ENCODE measurements around the gene RAET1E.
"Not testable (repeated sequence)": the region's sequence is repeated elsewhere in the genome, so short reads cannot be mapped to it uniquely, and the experiment has no call there.

Gene RAET1E

GRCh38 chr6:149895048-149895590 is 2.8 kb downstream of the RAET1E start:
- Histone ChIP-seq H3K9ac (ENCODE audit: low read length in 5 of 5) (peak overlapping the region in 3 of 5 donors; percentile 4 to 47 (median 5)), H3K9me3 (ENCODE audit: control insufficient read depth in 5 of 5, low read length in 5 of 5) (no peaks in the 10 kb centered on the region), H3K27me3 (ENCODE audit: control insufficient read depth in 5 of 5, insufficient read depth in 4 of 5, low read length in 5 of 5) (no peaks in the 10 kb centered on the region), H3K36me3 (ENCODE audit: control insufficient read depth in 5 of 5, insufficient read depth in 5 of 5, low read length in 5 of 5) (no peaks in the 10 kb centered on the region), H3K27ac (ENCODE audit: low read depth, low read length) (peak overlapping the region; percentile 92), H3K4me3 (ENCODE audit: low read depth in 1 of 5, low read length in 5 of 5) (peak overlapping the region in 2 of 5 donors; percentile 37 to 42), H3K4me1 (ENCODE audit: control insufficient read depth in 5 of 5, insufficient read depth in 5 of 5, low read length in 5 of 5) (peaks cover 14 to 47% (median 38%) of the 10 kb centered on the region in 5 donors)

DNA sequence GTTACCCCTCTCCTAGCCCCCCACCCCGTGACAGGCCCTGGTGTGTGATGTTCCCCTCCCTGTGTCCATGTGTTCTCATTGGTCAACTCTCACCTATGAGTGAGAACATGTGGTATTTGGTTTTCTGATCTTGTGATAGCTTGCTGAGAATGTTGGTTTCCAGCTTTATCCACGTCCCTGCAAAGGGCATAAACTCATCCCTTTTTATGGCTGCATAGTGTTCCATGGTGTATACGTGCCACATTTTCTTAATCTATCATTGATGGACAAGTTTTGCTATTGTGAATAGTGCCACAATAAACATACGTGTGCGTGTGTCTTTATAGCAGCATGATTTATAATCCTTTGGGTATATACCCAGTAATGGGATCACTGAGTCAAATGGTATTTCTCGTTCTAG is 6.0 kb downstream of the RAET1E start:
- H3K4me3 ChIP-seq (ENCODE audit: low read depth in 1 of 5, low read length in 5 of 5); H3K27ac ChIP-seq (ENCODE audit: low read depth, low read length); H3K9ac ChIP-seq (ENCODE audit: low read length in 5 of 5); H3K36me3 ChIP-seq (ENCODE audit: control insufficient read depth in 5 of 5, insufficient read depth in 5 of 5, low read length in 5 of 5); H3K9me3 ChIP-seq (ENCODE audit: control insufficient read depth in 5 of 5, low read length in 5 of 5); H3K27me3 ChIP-seq (ENCODE audit: control insufficient read depth in 5 of 5, insufficient read depth in 4 of 5, low read length in 5 of 5): not testable (repeated sequence)
- peaks cover 12 to 36% (median 27%) of the 10 kb centered on the region in 5 donors for H3K4me1 ChIP-seq (ENCODE audit: control insufficient read depth in 5 of 5, insufficient read depth in 5 of 5, low read length in 5 of 5)

DNA sequence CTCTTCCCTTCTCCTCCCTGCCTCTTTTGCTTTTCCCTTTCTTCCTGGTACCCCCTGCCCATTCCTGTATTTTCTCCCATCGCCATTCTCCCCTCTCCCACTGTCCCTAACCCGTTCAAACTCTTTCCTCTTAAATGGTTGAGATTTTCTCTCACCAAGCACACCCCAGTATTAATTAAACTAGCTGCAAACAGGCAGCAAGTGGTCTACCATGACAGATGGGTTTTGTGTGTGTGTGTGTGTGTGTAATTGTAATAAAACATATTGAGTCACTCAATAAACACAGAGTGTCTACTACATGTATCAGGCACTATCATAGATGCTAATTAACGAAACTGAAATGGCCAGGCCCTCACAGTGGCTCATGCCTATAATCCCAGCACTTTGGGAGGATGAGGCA is 6.7 kb downstream of the RAET1E start:
- Histone ChIP-seq H3K4me1 (ENCODE audit: control insufficient read depth in 5 of 5, insufficient read depth in 5 of 5, low read length in 5 of 5) (peaks cover 10 to 30% (median 21%) of the 10 kb centered on the region in 5 donors), H3K9ac (ENCODE audit: low read length in 5 of 5) (no peak overlapping the region), H3K9me3 (ENCODE audit: control insufficient read depth in 5 of 5, low read length in 5 of 5) (no peaks in the 10 kb centered on the region), H3K4me3 (ENCODE audit: low read depth in 1 of 5, low read length in 5 of 5) (no peak overlapping the region), H3K36me3 (ENCODE audit: control insufficient read depth in 5 of 5, insufficient read depth in 5 of 5, low read length in 5 of 5) (no peaks in the 10 kb centered on the region), H3K27ac (ENCODE audit: low read depth, low read length) (no peak overlapping the region), H3K27me3 (ENCODE audit: control insufficient read depth in 5 of 5, insufficient read depth in 4 of 5, low read length in 5 of 5) (no peaks in the 10 kb centered on the region)

GRCh38 chr6:149890629-149891045 is 7.3 kb downstream of the RAET1E start:
- H3K9me3 ChIP-seq (ENCODE audit: control insufficient read depth in 5 of 5, low read length in 5 of 5), result no peaks in the 10 kb centered on the region
- no peak overlapping the region for H3K9ac ChIP-seq (ENCODE audit: low read length in 5 of 5)
- no peak overlapping the region for H3K27ac ChIP-seq (ENCODE audit: low read depth, low read length)
- no peak overlapping the region for H3K4me3 ChIP-seq (ENCODE audit: low read depth in 1 of 5, low read length in 5 of 5)
- no peaks in the 10 kb centered on the region for H3K36me3 ChIP-seq (ENCODE audit: control insufficient read depth in 5 of 5, insufficient read depth in 5 of 5, low read length in 5 of 5)
- no peaks in the 10 kb centered on the region for H3K27me3 ChIP-seq (ENCODE audit: control insufficient read depth in 5 of 5, insufficient read depth in 4 of 5, low read length in 5 of 5)
- peaks cover 4 to 24% (median 15%) of the 10 kb centered on the region in 5 donors for H3K4me1 ChIP-seq (ENCODE audit: control insufficient read depth in 5 of 5, insufficient read depth in 5 of 5, low read length in 5 of 5)

- H3K27me3 ChIP-seq (ENCODE audit: control insufficient read depth in 5 of 5, insufficient read depth in 4 of 5, low read length in 5 of 5), result no peaks in the 10 kb centered on the region
- H3K27ac ChIP-seq (ENCODE audit: low read depth, low read length), result no peak overlapping the region
- no peak overlapping the region for H3K9ac ChIP-seq (ENCODE audit: low read length in 5 of 5)
- no peaks in the 10 kb centered on the region for H3K9me3 ChIP-seq (ENCODE audit: control insufficient read depth in 5 of 5, low read length in 5 of 5)
- H3K4me3 ChIP-seq (ENCODE audit: low read depth in 1 of 5, low read length in 5 of 5), result no peak overlapping the region
- H3K36me3 ChIP-seq (ENCODE audit: control insufficient read depth in 5 of 5, insufficient read depth in 5 of 5, low read length in 5 of 5), result no peaks in the 10 kb centered on the region
- H3K4me1 ChIP-seq (ENCODE audit: control insufficient read depth in 5 of 5, insufficient read depth in 5 of 5, low read length in 5 of 5), result peaks cover 0 to 15% (median 5%) of the 10 kb centered on the region in 5 donors
Observed at GRCh38 chr6:149889326-149889725, 8.6 kb downstream of the RAET1E start.

DNA sequence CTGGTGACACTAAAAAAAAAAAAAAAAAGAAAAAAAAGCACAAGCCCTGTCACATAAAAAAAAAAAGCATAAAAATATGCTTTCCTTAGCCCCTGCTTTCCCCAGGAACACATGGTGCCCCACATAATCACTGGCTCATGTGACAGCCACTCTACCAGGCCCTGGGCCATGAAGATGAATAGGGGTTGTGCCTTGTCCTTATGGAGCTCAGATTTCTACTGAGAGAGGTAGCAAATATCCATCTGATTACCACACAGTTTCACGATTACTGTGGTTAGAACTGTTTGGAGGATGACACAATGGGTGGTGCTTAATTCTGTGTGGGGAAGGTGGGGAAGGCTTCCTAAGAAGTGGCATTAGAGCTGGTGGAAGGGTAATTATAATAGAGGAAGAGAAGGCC is 9.3 kb downstream of the RAET1E start:
- H3K4me1 ChIP-seq (ENCODE audit: control insufficient read depth in 5 of 5, insufficient read depth in 5 of 5, low read length in 5 of 5), result peaks cover 0 to 22% (median 9%) of the 10 kb centered on the region in 5 donors
- no peaks in the 10 kb centered on the region for H3K9me3 ChIP-seq (ENCODE audit: control insufficient read depth in 5 of 5, low read length in 5 of 5)
- no peak overlapping the region for H3K9ac ChIP-seq (ENCODE audit: low read length in 5 of 5)
- no peak overlapping the region for H3K27ac ChIP-seq (ENCODE audit: low read depth, low read length)
- no peak overlapping the region for H3K4me3 ChIP-seq (ENCODE audit: low read depth in 1 of 5, low read length in 5 of 5)
- H3K36me3 ChIP-seq (ENCODE audit: control insufficient read depth in 5 of 5, insufficient read depth in 5 of 5, low read length in 5 of 5), result no peaks in the 10 kb centered on the region
- H3K27me3 ChIP-seq (ENCODE audit: control insufficient read depth in 5 of 5, insufficient read depth in 4 of 5, low read length in 5 of 5), result no peaks in the 10 kb centered on the region

DNA sequence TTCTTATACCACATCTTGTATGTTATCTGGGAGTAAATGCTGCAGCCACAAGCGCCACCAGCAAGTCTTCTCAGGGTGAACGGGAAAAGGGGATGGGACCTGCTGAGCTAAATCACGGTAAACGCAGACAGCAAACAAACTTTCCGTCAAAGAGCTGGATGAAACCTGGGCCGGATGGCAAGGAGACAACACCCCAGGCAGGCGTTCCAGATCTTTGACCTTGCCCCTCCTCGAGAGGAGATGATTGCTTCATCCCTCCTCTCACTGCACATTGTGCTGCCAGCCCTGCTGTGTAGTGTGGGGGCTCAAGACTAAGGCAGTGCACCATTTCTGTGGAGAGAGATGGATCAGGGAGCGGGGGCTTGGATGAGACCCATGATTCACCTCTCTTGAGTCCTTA is 9.8 kb downstream of the RAET1E start:
- no peak overlapping the region for H3K27ac ChIP-seq (ENCODE audit: low read depth, low read length)
- H3K9ac ChIP-seq (ENCODE audit: low read length in 5 of 5), result no peak overlapping the region
- H3K27me3 ChIP-seq (ENCODE audit: control insufficient read depth in 5 of 5, insufficient read depth in 4 of 5, low read length in 5 of 5), result no peaks in the 10 kb centered on the region
- H3K4me1 ChIP-seq (ENCODE audit: control insufficient read depth in 5 of 5, insufficient read depth in 5 of 5, low read length in 5 of 5), result peaks cover 0 to 22% (median 9%) of the 10 kb centered on the region in 5 donors
- H3K4me3 ChIP-seq (ENCODE audit: low read depth in 1 of 5, low read length in 5 of 5), result no peak overlapping the region
- no peaks in the 10 kb centered on the region for H3K9me3 ChIP-seq (ENCODE audit: control insufficient read depth in 5 of 5, low read length in 5 of 5)
- H3K36me3 ChIP-seq (ENCODE audit: control insufficient read depth in 5 of 5, insufficient read depth in 5 of 5, low read length in 5 of 5), result no peaks in the 10 kb centered on the region

DNA sequence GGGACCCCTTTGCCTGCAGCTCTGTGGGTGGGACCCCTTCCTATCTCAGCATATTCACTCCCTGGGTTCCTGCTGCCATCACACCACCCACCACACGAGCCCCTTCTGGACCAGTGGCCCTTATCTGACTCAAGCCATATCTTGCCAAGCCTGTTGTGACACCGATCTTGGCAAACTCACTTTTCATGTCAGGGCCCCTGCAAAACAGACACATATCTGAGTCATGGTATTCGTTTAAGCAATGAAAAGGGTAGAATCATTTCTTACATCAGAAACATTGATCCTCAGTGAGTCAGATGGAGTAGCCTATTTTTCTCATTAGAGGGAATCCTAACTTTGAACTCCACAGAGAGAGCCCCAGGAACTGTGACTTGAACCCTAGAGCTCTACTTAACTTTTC is 10.6 kb downstream of the RAET1E start:
- Histone ChIP-seq H3K4me1 (ENCODE audit: control insufficient read depth in 5 of 5, insufficient read depth in 5 of 5, low read length in 5 of 5) (peaks cover 0 to 22% (median 9%) of the 10 kb centered on the region in 5 donors), H3K9me3 (ENCODE audit: control insufficient read depth in 5 of 5, low read length in 5 of 5) (no peaks in the 10 kb centered on the region), H3K36me3 (ENCODE audit: control insufficient read depth in 5 of 5, insufficient read depth in 5 of 5, low read length in 5 of 5) (no peaks in the 10 kb centered on the region), H3K27ac (ENCODE audit: low read depth, low read length) (no peak overlapping the region), H3K27me3 (ENCODE audit: control insufficient read depth in 5 of 5, insufficient read depth in 4 of 5, low read length in 5 of 5) (no peaks in the 10 kb centered on the region), H3K4me3 (ENCODE audit: low read depth in 1 of 5, low read length in 5 of 5) (no peak overlapping the region), H3K9ac (ENCODE audit: low read length in 5 of 5) (no peak overlapping the region)

DNA sequence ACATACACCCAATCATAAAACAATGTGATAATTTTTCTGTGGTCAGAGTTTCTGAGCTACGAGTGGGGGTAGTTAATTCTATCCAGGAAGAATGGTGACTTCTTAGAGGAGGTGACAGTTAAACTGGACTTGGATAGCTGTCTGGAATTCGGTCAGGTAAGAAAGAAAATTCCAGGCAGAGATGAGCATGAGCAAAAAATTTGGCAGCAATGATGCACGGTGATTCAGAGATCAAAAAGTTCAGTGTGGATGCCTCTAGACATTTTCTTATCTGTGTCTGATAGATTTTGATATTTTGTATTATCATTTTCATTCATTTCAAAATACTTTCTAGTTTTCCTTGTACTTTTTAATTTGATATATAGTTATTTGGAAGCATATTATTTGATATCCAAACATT is 12.0 kb downstream of the RAET1E start:
- H3K27ac ChIP-seq (ENCODE audit: low read depth, low read length), result no peak overlapping the region
- no peaks in the 10 kb centered on the region for H3K9me3 ChIP-seq (ENCODE audit: control insufficient read depth in 5 of 5, low read length in 5 of 5)
- H3K9ac ChIP-seq (ENCODE audit: low read length in 5 of 5), result no peak overlapping the region
- H3K4me1 ChIP-seq (ENCODE audit: control insufficient read depth in 5 of 5, insufficient read depth in 5 of 5, low read length in 5 of 5), result peaks cover 0 to 17% (median 11%) of the 10 kb centered on the region in 5 donors
- H3K4me3 ChIP-seq (ENCODE audit: low read depth in 1 of 5, low read length in 5 of 5), result no peak overlapping the region
- no peaks in the 10 kb centered on the region for H3K36me3 ChIP-seq (ENCODE audit: control insufficient read depth in 5 of 5, insufficient read depth in 5 of 5, low read length in 5 of 5)
- no peaks in the 10 kb centered on the region for H3K27me3 ChIP-seq (ENCODE audit: control insufficient read depth in 5 of 5, insufficient read depth in 4 of 5, low read length in 5 of 5)

DNA sequence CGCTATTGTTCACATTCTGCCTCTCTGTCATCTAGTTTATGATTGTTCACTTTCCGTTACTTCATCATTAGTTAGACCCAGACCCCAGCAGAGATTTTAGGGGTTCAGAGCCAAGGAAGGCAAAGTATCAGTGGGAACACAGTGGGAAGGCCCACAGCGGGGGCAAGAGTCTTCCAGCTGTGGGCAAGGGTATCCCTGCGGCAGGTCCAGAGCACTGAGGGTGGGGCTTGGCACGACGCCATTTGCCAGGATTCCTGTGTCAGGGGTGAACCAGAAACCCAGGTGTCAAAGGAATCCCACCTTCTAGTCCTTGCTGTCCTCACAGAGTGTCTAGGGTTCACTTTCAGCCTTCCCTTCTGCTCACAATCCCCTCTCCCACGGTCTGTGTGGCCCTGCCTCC is 13.3 kb downstream of the RAET1E start:
- no peak overlapping the region for H3K4me3 ChIP-seq (ENCODE audit: low read depth in 1 of 5, low read length in 5 of 5)
- H3K36me3 ChIP-seq (ENCODE audit: control insufficient read depth in 5 of 5, insufficient read depth in 5 of 5, low read length in 5 of 5), result no peaks in the 10 kb centered on the region
- peak overlapping the region in 1 of 5 donors; percentile 27 for H3K9ac ChIP-seq (ENCODE audit: low read length in 5 of 5)
- peaks cover 0 to 15% (median 11%) of the 10 kb centered on the region in 5 donors for H3K4me1 ChIP-seq (ENCODE audit: control insufficient read depth in 5 of 5, insufficient read depth in 5 of 5, low read length in 5 of 5)
- no peaks in the 10 kb centered on the region for H3K27me3 ChIP-seq (ENCODE audit: control insufficient read depth in 5 of 5, insufficient read depth in 4 of 5, low read length in 5 of 5)
- no peaks in the 10 kb centered on the region for H3K9me3 ChIP-seq (ENCODE audit: control insufficient read depth in 5 of 5, low read length in 5 of 5)
- no peak overlapping the region for H3K27ac ChIP-seq (ENCODE audit: low read depth, low read length)

All from subcutaneous abdominal adipose tissue (tissue), 5 donors.